SU-DHL-6 (cell line): Measurements from ENCODE around the gene SLC7A9.
"Not testable (repeated sequence)": the region's sequence is repeated elsewhere in the genome, so short reads cannot be mapped to it uniquely, and the experiment has no call there.

Experiments
- H2AFZ ChIP-seq: fragments of 200-600 bp; sonication (generic); 2 replicates; pipeline ENCODE4 v1.6.1; 2014; ENCODE audit warnings: low read depth, mild to moderate bottlenecking, moderate library complexity, mixed read lengths, antibody characterized with exemption, low read length; ENCODE audit not compliant: severe bottlenecking
- H3F3A ChIP-seq: fragments of 200-600 bp; shearing (Covaris generic); 2 replicates; pipeline ENCODE4 v1.6.0; 2016; ENCODE audit warnings: antibody characterized with exemption, mild to moderate bottlenecking; ENCODE audit not compliant: insufficient read depth
- H3K27ac ChIP-seq: fragments of 200-600 bp; sonication (generic); 2 replicates; pipeline ENCODE4 v1.5.1; 2016; ENCODE audit warnings: low read depth, mild to moderate bottlenecking, low read length, moderate library complexity, mixed read lengths
- H3K27me3 ChIP-seq: fragments of 200-600 bp; sonication (generic), shearing (Covaris generic); 2 replicates; pipeline ENCODE4 v1.6.0; 2014; ENCODE audit warnings: mild to moderate bottlenecking, low read length
- H3K36me3 ChIP-seq: fragments of 200-600 bp; sonication (generic); 2 replicates; pipeline ENCODE4 v1.6.1; 2014; ENCODE audit warnings: mild to moderate bottlenecking, low read length, mixed read lengths
- H3K4me2 ChIP-seq: fragments of 300-600, 200-600 bp; shearing (Covaris generic), sonication (generic); 2 replicates; pipeline ENCODE4 v1.6.0; 2014; ENCODE audit warnings: low read length, low read depth, mild to moderate bottlenecking; ENCODE audit not compliant: poor library complexity, severe bottlenecking
- H3K4me3 ChIP-seq: fragments of 200-600 bp; sonication (generic); 2 replicates; pipeline ENCODE4 v1.5.1; 2014; ENCODE audit warnings: antibody characterized with exemption, low read length, mild to moderate bottlenecking, mixed read lengths; ENCODE audit not compliant: insufficient read depth, poor library complexity, severe bottlenecking
- H3K79me2 ChIP-seq: fragments of 200-600 bp; sonication (generic); 2 replicates; pipeline ENCODE4 v1.6.1; 2014; ENCODE audit warnings: mild to moderate bottlenecking, low read length, moderate library complexity; ENCODE audit not compliant: insufficient read depth
- H3K9ac ChIP-seq: fragments of 200-600 bp; sonication (generic); 2 replicates; pipeline ENCODE4 v1.7.0; 2014; ENCODE audit warnings: mild to moderate bottlenecking, low read length
- H3K9me2 ChIP-seq: fragments of 200-600 bp; sonication (generic); replicated peaks from 2 replicates; pipeline ENCODE4 v1.6.1; 2014; ENCODE audit warnings: low read length; ENCODE audit not compliant: insufficient read depth
- H3K9me3 ChIP-seq: fragments of 200-600 bp; sonication (generic); 2 replicates; pipeline ENCODE4 v1.6.1; 2014; ENCODE audit warnings: low read length, mixed read lengths; ENCODE audit not compliant: insufficient read depth
- H4K20me1 ChIP-seq: fragments of 200-600 bp; sonication (generic); 2 replicates; pipeline ENCODE4 v1.6.1; 2014; ENCODE audit warnings: low read depth, mild to moderate bottlenecking, antibody characterized with exemption, low read length, moderate library complexity, mixed read lengths
- CTCF ChIP-seq: fragments of 200-600 bp; sonication (generic); IDR thresholded peaks from one replicate; pipeline ENCODE4 v1.5.1; 2017; ENCODE audit warnings: antibody characterized with exemption, mild to moderate bottlenecking, low read length, moderate library complexity; ENCODE audit not compliant: insufficient read depth, poor library complexity, severe bottlenecking
- EZH2phosphoT487 ChIP-seq: fragments of 200-600 bp; sonication (generic), shearing (Covaris generic); conservative IDR thresholded peaks from 2 replicates; pipeline ENCODE4 v1.6.1; 2018; ENCODE audit warnings: mild to moderate bottlenecking, antibody characterized with exemption, low read length, moderate library complexity, mixed read lengths

Gene SLC7A9

DNA sequence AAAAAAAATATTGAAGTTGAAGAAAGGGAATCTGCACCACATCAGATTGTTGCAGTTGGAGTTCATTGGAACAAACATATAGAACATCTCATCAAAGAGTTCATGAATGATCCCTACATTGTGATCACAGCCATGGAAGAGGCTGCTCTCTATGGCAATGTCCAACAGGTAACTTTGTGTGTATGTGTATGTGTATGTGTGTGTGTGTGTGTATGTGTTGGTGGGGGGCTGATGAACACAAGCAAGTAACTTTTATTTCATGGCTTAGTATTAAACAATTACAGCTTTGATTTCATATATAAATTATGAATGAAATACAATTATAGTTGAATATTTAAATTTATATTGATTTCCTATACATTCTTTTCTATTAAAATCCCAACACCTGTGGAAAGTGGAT lies 69.4 kb downstream of the SLC7A9 start:
- Histone ChIP-seq H3K4me2 (no peak overlapping the region), H3K27ac (no peak overlapping the region), H3K79me2 (no peaks in the 10 kb centered on the region), H3F3A (no peaks in the 10 kb centered on the region), H3K9ac (no peak overlapping the region), H4K20me1 (no peaks in the 10 kb centered on the region), H3K9me2 (no peaks in the 10 kb centered on the region), H2AFZ (no peak overlapping the region), H3K27me3 (no peaks in the 10 kb centered on the region), H3K36me3 (no peaks in the 10 kb centered on the region), H3K9me3 (no peaks in the 10 kb centered on the region), H3K4me3 (no peak overlapping the region)
- TF ChIP-seq EZH2phosphoT487, result no peak
- TF ChIP-seq CTCF, result no peak

DNA sequence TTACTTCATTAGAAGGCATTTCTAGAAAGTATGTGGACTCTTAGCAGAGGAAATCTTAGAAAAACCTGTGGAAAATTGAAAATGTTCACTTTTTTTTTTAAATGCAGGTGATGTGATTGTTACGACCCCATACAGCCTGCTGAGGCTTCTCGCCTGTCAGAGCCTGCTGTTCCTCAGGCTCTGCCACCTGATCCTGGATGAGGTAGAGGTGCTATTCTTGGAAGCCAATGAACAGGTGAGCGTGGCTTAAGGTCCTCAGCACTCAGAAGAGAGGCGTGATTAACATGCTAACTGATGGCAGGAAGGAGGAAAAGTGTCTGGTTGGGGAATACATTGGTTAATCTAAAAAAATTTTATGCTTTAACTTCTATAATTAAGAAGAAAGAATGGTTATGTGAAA lies 71.4 kb downstream of the SLC7A9 start:
- H3K9ac ChIP-seq, result no peak overlapping the region
- no peaks in the 10 kb centered on the region for H3F3A ChIP-seq
- H3K4me3 ChIP-seq, result no peak overlapping the region
- no peak overlapping the region for H3K4me2 ChIP-seq
- H3K27me3 ChIP-seq, result no peaks in the 10 kb centered on the region
- H3K79me2 ChIP-seq, result no peaks in the 10 kb centered on the region
- H3K9me3 ChIP-seq, result no peaks in the 10 kb centered on the region
- H2AFZ ChIP-seq, result no peak overlapping the region
- H3K9me2 ChIP-seq, result no peaks in the 10 kb centered on the region
- H3K27ac ChIP-seq, result no peak overlapping the region
- H3K36me3 ChIP-seq, result no peaks in the 10 kb centered on the region
- H4K20me1 ChIP-seq, result no peaks in the 10 kb centered on the region
- TF ChIP-seq EZH2phosphoT487 (no peak), CTCF (no peak)

- Histone ChIP-seq H3K9ac (no peak overlapping the region), H3K4me3 (no peak overlapping the region), H3K27me3 (no peaks in the 10 kb centered on the region), H2AFZ (no peak overlapping the region), H3K79me2 (no peaks in the 10 kb centered on the region), H3K27ac (no peak overlapping the region), H3F3A (no peaks in the 10 kb centered on the region), H3K9me2 (no peaks in the 10 kb centered on the region), H4K20me1 (no peaks in the 10 kb centered on the region), H3K36me3 (no peaks in the 10 kb centered on the region), H3K9me3 (no peaks in the 10 kb centered on the region), H3K4me2 (no peak overlapping the region)
- TF ChIP-seq EZH2phosphoT487 (no peak), CTCF (no peak)
Measured at GRCh38 chr19:32789429-32789828, 80.1 kb downstream of the SLC7A9 start.

- not testable (repeated sequence) for H3F3A ChIP-seq, H3K9ac ChIP-seq, H3K9me3 ChIP-seq, H3K4me3 ChIP-seq, H2AFZ ChIP-seq, H3K9me2 ChIP-seq, H3K4me2 ChIP-seq, H3K27me3 ChIP-seq, H4K20me1 ChIP-seq, H3K79me2 ChIP-seq, H3K36me3 ChIP-seq, H3K27ac ChIP-seq
Measured at GRCh38 chr19:32787895-32788294, 81.7 kb downstream of the SLC7A9 start.

GRCh38 chr19:32787161-32787813 lies 82.3 kb downstream of the SLC7A9 start:
- not testable (repeated sequence) for H3K36me3 ChIP-seq, H3K9ac ChIP-seq, H2AFZ ChIP-seq, H3K79me2 ChIP-seq, H3K27me3 ChIP-seq, H3K9me2 ChIP-seq, H4K20me1 ChIP-seq, H3K4me2 ChIP-seq, H3K9me3 ChIP-seq, H3K27ac ChIP-seq, H3K4me3 ChIP-seq, H3F3A ChIP-seq

DNA sequence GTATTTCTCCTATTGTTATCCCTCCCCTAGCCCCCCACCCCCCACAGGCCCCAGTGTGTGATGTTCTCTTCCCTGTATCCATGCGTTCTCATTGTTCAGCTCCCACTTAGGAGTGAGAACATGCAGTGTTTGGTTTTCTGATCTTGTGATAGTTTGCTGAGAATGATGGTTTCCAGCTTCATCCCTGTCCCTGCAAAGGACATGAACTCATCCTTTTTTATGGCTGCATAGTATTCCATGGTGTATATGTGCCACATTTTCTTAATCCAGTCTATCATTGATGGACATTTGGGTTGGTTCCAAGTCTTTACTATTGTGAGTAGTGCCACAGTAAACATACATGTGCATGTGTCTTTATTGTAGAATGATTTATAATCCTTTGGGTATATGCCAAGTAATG lies 87.5 kb downstream of the SLC7A9 start:
- H3K9ac ChIP-seq, H3K9me3 ChIP-seq, H3K9me2 ChIP-seq, H3K27me3 ChIP-seq, H3K4me2 ChIP-seq, H3K36me3 ChIP-seq, H3K27ac ChIP-seq, H4K20me1 ChIP-seq, H3K4me3 ChIP-seq, H2AFZ ChIP-seq, H3F3A ChIP-seq, H3K79me2 ChIP-seq: not testable (repeated sequence)
